Measurements from ENCODE around the gene HAVCR2. TPM values are rescaled to one million over a fixed set of nuclear protein-coding genes. Genes with fewer than 3 reads are reported as not detected.

HAVCR2 gene
- polyA plus RNA-seq, 1 of the 3 experiments (the other 2 are of a cell fraction), result 0.12 TPM

DNA sequence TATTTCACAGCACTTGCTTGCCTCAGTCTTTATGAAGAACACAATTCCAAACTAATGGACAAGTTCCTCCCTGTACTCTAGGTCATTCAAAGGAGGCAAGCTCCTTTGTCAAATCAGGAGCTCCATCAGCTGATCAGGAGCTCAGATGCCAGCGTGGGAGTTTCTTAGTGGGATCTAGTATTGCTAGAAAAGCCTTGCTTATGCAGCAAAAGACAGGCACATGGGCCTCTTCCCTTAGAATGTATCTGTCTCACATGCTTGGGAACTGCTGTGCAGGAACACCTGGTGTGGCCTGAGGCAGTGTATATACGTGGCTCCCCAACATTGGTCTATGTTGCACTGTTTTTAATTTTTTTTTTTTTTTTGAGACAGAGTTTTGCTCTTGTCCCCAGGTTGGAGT lies 28.6 kb downstream of the HAVCR2 start (continued):
- TF ChIP-seq TEAD4 (IDR thresholded peaks at IDR 0.05; ENCODE audit: borderline replicate concordance, insufficient read depth), result no peak

DNA sequence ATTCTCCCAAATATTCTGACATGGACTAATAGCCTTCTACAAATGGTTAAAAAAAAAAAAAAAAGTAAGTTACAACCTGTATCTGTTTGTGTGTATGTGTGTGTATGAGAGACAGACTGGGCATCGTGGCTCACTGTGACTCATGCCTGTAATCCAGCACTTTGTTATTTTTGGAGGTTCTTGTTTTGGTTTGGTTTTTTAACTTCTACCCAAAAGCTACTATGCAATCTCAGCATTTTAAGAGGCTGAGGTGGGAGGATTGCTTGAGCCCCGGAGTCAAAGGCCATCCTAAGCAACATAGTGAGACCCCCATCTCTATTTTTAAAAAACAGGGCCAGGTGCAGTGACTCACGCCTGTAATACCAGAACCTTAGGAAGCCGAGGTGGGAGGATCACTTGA lies 32.3 kb downstream of the HAVCR2 start:
- POLR2A ChIA-PET, result no interaction called here
- Histone ChIP-seq H3K36me3 (replicated peaks in 1 of 2; ENCODE audit: control insufficient read depth in 1 of 2, insufficient read depth in 2 of 2, low read length in 1 of 2) (no peaks in the 10 kb centered on the region), H3F3A (replicated peaks; ENCODE audit: insufficient read depth) (no peaks in the 10 kb centered on the region), H2AFZ (ENCODE audit: low read depth) (no peak overlapping the region), H3K27me3 (ENCODE audit: insufficient read depth) (no peaks in the 10 kb centered on the region), H3K9me3 (no peaks in the 10 kb centered on the region), H3K27ac (ENCODE audit: low read depth in 2 of 2, low read length in 1 of 2) (no peak overlapping the region), H3K9ac (no peak overlapping the region), H3K79me2 (ENCODE audit: insufficient read depth) (no peaks in the 10 kb centered on the region), H3K4me3 (ENCODE audit: low read depth in 2 of 2, low read length in 1 of 2) (no peak overlapping the region), H3K9me2 (no peaks in the 10 kb centered on the region), H3K4me1 (ENCODE audit: control insufficient read depth in 1 of 2, insufficient read depth in 2 of 2, low read depth in 1 of 2, low read length in 1 of 2) (no peaks in the 10 kb centered on the region), H3K4me2 (no peak overlapping the region), H4K20me1 (ENCODE audit: insufficient read depth) (no peaks in the 10 kb centered on the region)
- CTCF ChIA-PET, result no interaction called here
- no peak for DNase-seq
- TF ChIP-seq TCF12 (IDR thresholded peaks at IDR 0.05) (no peak), NFIC (IDR thresholded peaks at IDR 0.05; ENCODE audit: borderline replicate concordance) (no peak), RXRA (IDR thresholded peaks at IDR 0.05; ENCODE audit: borderline replicate concordance, low read depth) (no peak), NRF1 (IDR thresholded peaks at IDR 0.05; ENCODE audit: low read depth, low read length) (no peak), RAD21 (IDR thresholded peaks at IDR 0.05; ENCODE audit: low read length) (no peak), FOSL2 (IDR thresholded peaks at IDR 0.05; ENCODE audit: borderline replicate concordance, low read depth) (no peak), SIN3A (IDR thresholded peaks at IDR 0.05; ENCODE audit: borderline replicate concordance, low read depth, low read length) (no peak), CHD2 (IDR thresholded peaks at IDR 0.05; ENCODE audit: low read length, partially characterized antibody) (no peak), YY1 (IDR thresholded peaks at IDR 0.05; ENCODE audit: low read depth) (no peak), SMC3 (IDR thresholded peaks at IDR 0.05; ENCODE audit: low read depth, low read length) (no peak), JUND (IDR thresholded peaks at IDR 0.05) (no peak), TAF1 (IDR thresholded peaks at IDR 0.05; ENCODE audit: borderline replicate concordance, low read depth, low read length) (no peak)
- TF ChIP-seq, protein P1, sequence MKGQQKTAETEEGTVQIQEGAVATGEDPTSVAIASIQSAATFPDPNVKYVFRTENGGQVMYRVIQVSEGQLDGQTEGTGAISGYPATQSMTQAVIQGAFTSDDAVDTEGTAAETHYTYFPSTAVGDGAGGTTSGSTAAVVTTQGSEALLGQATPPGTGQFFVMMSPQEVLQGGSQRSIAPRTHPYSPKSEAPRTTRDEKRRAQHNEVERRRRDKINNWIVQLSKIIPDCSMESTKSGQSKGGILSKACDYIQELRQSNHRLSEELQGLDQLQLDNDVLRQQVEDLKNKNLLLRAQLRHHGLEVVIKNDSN (IDR thresholded peaks at IDR 0.05; ENCODE audit: borderline replicate concordance, low read depth), result no peak
- TF ChIP-seq, protein P2, sequence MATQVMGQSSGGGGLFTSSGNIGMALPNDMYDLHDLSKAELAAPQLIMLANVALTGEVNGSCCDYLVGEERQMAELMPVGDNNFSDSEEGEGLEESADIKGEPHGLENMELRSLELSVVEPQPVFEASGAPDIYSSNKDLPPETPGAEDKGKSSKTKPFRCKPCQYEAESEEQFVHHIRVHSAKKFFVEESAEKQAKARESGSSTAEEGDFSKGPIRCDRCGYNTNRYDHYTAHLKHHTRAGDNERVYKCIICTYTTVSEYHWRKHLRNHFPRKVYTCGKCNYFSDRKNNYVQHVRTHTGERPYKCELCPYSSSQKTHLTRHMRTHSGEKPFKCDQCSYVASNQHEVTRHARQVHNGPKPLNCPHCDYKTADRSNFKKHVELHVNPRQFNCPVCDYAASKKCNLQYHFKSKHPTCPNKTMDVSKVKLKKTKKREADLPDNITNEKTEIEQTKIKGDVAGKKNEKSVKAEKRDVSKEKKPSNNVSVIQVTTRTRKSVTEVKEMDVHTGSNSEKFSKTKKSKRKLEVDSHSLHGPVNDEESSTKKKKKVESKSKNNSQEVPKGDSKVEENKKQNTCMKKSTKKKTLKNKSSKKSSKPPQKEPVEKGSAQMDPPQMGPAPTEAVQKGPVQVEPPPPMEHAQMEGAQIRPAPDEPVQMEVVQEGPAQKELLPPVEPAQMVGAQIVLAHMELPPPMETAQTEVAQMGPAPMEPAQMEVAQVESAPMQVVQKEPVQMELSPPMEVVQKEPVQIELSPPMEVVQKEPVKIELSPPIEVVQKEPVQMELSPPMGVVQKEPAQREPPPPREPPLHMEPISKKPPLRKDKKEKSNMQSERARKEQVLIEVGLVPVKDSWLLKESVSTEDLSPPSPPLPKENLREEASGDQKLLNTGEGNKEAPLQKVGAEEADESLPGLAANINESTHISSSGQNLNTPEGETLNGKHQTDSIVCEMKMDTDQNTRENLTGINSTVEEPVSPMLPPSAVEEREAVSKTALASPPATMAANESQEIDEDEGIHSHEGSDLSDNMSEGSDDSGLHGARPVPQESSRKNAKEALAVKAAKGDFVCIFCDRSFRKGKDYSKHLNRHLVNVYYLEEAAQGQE (IDR thresholded peaks at IDR 0.05; ENCODE audit: low read depth, low read length), result no peak
- TF ChIP-seq, protein P3, sequence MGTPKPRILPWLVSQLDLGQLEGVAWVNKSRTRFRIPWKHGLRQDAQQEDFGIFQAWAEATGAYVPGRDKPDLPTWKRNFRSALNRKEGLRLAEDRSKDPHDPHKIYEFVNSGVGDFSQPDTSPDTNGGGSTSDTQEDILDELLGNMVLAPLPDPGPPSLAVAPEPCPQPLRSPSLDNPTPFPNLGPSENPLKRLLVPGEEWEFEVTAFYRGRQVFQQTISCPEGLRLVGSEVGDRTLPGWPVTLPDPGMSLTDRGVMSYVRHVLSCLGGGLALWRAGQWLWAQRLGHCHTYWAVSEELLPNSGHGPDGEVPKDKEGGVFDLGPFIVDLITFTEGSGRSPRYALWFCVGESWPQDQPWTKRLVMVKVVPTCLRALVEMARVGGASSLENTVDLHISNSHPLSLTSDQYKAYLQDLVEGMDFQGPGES (IDR thresholded peaks at IDR 0.05; ENCODE audit: low read depth, low read length), result no peak
- 22% methylated on average over 4 of the region's 4 CpGs for WGBS (ENCODE audit: low lambda C conversion rate)

Data from SK-N-SH (cell line).